Gastroesophageal sphincter (tissue), 4 donors: Measurements from ENCODE around the gene HRH1. TPM values are rescaled to one million over a fixed set of nuclear protein-coding genes. Genes with fewer than 3 reads are reported as not detected.
A peak's percentile ranks its signal among the peaks of the same experiment; 100 is the strongest.

ENCODE experiments used
- ATAC-seq: fragments of 150-250 bp; one replicate; pipeline ENCODE4 v1.9.1; 2016; ENCODE audit warnings: mild to moderate bottlenecking, moderate library complexity
- H3K27ac ChIP-seq, 4 donors: fragments of 200-600 bp; sonication (generic) in 3 of 4; 1 replicate in 3 of 4; 2 replicates in 1 of 4; pipeline ENCODE4 v1.5.1; 2016 to 2019
- H3K27me3 ChIP-seq: fragments of 200-600 bp; sonication (generic); one replicate; pipeline ENCODE4 v1.5.1; 2019
- H3K36me3 ChIP-seq, 2 donors: fragments of 200-600 bp; sonication (generic); one replicate each; pipeline ENCODE4 v1.5.1; 2019; ENCODE audit warnings: control low read depth in 1 of 2
- H3K4me1 ChIP-seq, 3 donors: fragments of 200-600 bp; sonication (generic); 1 replicate in 2 of 3; 2 replicates in 1 of 3; pipeline ENCODE4 v1.5.1; 2016 to 2019; ENCODE audit warnings: control low read depth in 2 of 3
- H3K4me3 ChIP-seq, 2 donors: fragments of 200-600 bp; sonication (generic); one replicate each; pipeline ENCODE4 v1.5.1; 2019; ENCODE audit warnings: mild to moderate bottlenecking in 1 of 2, moderate library complexity in 1 of 2
- H3K9me3 ChIP-seq, 3 donors: fragments of 200-600 bp; sonication (generic); one replicate each; pipeline ENCODE4 v1.5.1; 2017 to 2019; ENCODE audit warnings: control low read depth in 2 of 3
- EP300 ChIP-seq: sonication (generic); formaldehyde crosslinking; IDR thresholded peaks from one replicate; pipeline ENCODE4 v1.6.1; 2017; ENCODE audit warnings: antibody characterized with exemption, mild to moderate bottlenecking
- POLR2A ChIP-seq, 2 donors: fragments of 450-650 bp; IDR thresholded peaks; one replicate each; pipeline ENCODE4 v1.6.1; 2017; ENCODE audit warnings: antibody characterized with exemption in 2 of 2, mild to moderate bottlenecking in 2 of 2, moderate library complexity in 1 of 2
- POLR2AphosphoS5 ChIP-seq: sonication (generic); formaldehyde crosslinking; IDR thresholded peaks from one replicate; pipeline ENCODE4 v1.6.1; 2017; ENCODE audit warnings: antibody characterized with exemption
- WGBS, 2 donors: methylation state at CpG; one replicate each; pipeline ENCODE4 v1.1.5; 2018; ENCODE audit warnings: low coverage in 1 of 2; 5-methylcytosine and 5-hydroxymethylcytosine counted together
- total RNA-seq, 4 donors: library from RNA; depleted of rRNA; stranded (reverse); fragments of >200 nt; gene quantifications; one replicate each; pipeline ENCODE4 v1.1.0, GENCODE V29; 2016
- TF ChIP-seq, protein P1 (sequence below), 4 experiments: fragments of 200-600 bp in 2 of 4; fragments of 450-650 bp in 2 of 4; sonication (generic) in 1 of 4; IDR thresholded peaks; one replicate each; pipeline ENCODE4 v1.5.1; 2017 to 2019; ENCODE audit warnings: antibody characterized with exemption in 4 of 4, mild to moderate bottlenecking in 2 of 4, moderate library complexity in 2 of 4

The HRH1 gene
- total RNA-seq, 4 donors from 2014 or later = 1.6 to 14.4 (median 7.8) TPM

DNA sequence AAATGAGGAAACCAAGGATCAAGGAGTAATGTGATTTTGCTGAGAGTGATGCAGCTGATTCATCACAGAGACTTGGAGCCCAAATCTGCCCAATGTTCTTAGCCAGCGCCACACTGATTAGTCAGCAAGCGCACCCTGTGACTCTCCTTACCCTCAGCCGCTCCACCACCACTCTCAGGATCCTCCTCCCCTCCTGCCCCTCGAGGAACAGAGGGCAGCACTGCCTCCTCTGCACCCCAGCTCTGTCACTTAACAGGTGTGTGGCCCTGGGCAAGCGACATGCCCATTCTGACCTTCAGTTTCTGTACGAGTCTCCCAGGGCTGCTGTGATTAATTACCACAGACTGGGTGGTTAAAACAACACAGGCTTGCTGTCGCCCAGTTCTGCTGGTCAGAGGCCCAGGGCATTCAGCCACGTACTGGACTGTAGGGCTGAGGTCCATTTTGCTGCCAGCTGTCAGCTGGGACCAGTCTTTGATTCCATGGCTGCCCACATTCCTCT, 36.1 kb upstream of the HRH1 start:
- no peak overlapping the region for H3K4me3 ChIP-seq
- H3K27ac ChIP-seq = no peak overlapping the region
- peaks cover 0 to 14% (median 0%) of the 10 kb centered on the region in 3 donors for H3K9me3 ChIP-seq
- no peaks in the 10 kb centered on the region for H3K36me3 ChIP-seq
- no peaks in the 10 kb centered on the region for H3K4me1 ChIP-seq
- 43 to 54% methylated on average over 3 to 4 of the region's 8 CpGs for WGBS, 2 donors
- ATAC-seq = no peak
- H3K27me3 ChIP-seq = no peaks in the 10 kb centered on the region
- TF ChIP-seq, protein P1, sequence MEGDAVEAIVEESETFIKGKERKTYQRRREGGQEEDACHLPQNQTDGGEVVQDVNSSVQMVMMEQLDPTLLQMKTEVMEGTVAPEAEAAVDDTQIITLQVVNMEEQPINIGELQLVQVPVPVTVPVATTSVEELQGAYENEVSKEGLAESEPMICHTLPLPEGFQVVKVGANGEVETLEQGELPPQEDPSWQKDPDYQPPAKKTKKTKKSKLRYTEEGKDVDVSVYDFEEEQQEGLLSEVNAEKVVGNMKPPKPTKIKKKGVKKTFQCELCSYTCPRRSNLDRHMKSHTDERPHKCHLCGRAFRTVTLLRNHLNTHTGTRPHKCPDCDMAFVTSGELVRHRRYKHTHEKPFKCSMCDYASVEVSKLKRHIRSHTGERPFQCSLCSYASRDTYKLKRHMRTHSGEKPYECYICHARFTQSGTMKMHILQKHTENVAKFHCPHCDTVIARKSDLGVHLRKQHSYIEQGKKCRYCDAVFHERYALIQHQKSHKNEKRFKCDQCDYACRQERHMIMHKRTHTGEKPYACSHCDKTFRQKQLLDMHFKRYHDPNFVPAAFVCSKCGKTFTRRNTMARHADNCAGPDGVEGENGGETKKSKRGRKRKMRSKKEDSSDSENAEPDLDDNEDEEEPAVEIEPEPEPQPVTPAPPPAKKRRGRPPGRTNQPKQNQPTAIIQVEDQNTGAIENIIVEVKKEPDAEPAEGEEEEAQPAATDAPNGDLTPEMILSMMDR (IDR thresholded peaks at IDR 0.05) = no peak
- TF ChIP-seq POLR2A (IDR thresholded peaks at IDR 0.05) (no peak), POLR2AphosphoS5 (no peak), EP300 (no peak)

- 63 to 75% methylated on average over 4 to 5 of the region's 10 CpGs for WGBS, 2 donors
- ATAC-seq = peak; percentile 34
- TF ChIP-seq EP300 (no peak), POLR2A (IDR thresholded peaks at IDR 0.05) (no peak), POLR2AphosphoS5 (no peak)
- TF ChIP-seq, protein P1 (IDR thresholded peaks at IDR 0.05) = no peak
Observed at GRCh38 chr3:11120091-11120805, 34.0 kb upstream of the HRH1 start.

DNA sequence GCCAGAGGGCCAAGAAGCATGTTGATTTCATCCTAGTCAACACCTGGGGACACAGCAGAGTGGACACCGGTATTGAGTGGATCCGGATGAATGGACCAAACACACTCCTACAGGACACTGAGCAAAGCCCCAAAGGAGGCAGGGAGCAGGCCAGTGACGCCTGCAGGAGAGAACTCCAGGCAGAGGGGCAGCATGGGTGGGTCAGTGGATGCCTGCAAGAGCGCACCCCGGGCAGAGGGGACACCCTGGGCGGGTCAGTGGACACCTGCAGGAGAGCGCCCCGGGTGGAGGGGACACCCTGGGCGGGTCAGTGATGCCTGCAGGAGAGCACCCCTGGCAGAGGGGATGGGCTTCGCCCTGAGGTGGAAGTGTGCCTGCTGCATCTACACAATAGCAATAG, 27.6 kb upstream of the HRH1 start:
- Histone ChIP-seq H3K27ac (no peak overlapping the region), H3K9me3 (peaks cover 0 to 9% (median 0%) of the 10 kb centered on the region in 3 donors), H3K4me3 (no peak overlapping the region), H3K27me3 (peaks cover 8% of the 10 kb centered on the region), H3K36me3 (no peaks in the 10 kb centered on the region), H3K4me1 (no peaks in the 10 kb centered on the region)
- ATAC-seq = no peak
- 100% methylated on average over 1 of the region's 10 CpGs; no CpG with 5 or more reads in 1 of the 2 donors for WGBS, 2 donors
- no peak for TF ChIP-seq EP300
- TF ChIP-seq, protein P1 (IDR thresholded peaks at IDR 0.05) = no peak
- no peak for TF ChIP-seq POLR2A (IDR thresholded peaks at IDR 0.05)
- no peak for TF ChIP-seq POLR2AphosphoS5

More at GRCh38 chr3:11120091-11120805, 34.0 kb upstream of the HRH1 start:
- H3K4me3 ChIP-seq = no peak overlapping the region
- H3K36me3 ChIP-seq = no peaks in the 10 kb centered on the region
- H3K4me1 ChIP-seq = no peaks in the 10 kb centered on the region
- no peak overlapping the region for H3K27ac ChIP-seq
- H3K27me3 ChIP-seq = no peaks in the 10 kb centered on the region
- peaks cover 0 to 9% (median 0%) of the 10 kb centered on the region in 3 donors for H3K9me3 ChIP-seq

- H3K9me3 ChIP-seq = no peaks in the 10 kb centered on the region
- 85 to 91% methylated on average over 8 of the region's 8 CpGs for WGBS, 2 donors
- no peak overlapping the region for H3K27ac ChIP-seq
- H3K4me1 ChIP-seq = no peaks in the 10 kb centered on the region
- TF ChIP-seq EP300 (no peak), POLR2AphosphoS5 (no peak), POLR2A (IDR thresholded peaks at IDR 0.05) (no peak)
- TF ChIP-seq, protein P1 (IDR thresholded peaks at IDR 0.05) = no peak
- peaks cover 8% of the 10 kb centered on the region for H3K27me3 ChIP-seq
- ATAC-seq = no peak
- H3K4me3 ChIP-seq = no peak overlapping the region
- H3K36me3 ChIP-seq = no peaks in the 10 kb centered on the region
Observed at GRCh38 chr3:11128682-11129632, 25.3 kb upstream of the HRH1 start.
